ENCODE results near the gene MYMX.

The MYMX gene

DNA sequence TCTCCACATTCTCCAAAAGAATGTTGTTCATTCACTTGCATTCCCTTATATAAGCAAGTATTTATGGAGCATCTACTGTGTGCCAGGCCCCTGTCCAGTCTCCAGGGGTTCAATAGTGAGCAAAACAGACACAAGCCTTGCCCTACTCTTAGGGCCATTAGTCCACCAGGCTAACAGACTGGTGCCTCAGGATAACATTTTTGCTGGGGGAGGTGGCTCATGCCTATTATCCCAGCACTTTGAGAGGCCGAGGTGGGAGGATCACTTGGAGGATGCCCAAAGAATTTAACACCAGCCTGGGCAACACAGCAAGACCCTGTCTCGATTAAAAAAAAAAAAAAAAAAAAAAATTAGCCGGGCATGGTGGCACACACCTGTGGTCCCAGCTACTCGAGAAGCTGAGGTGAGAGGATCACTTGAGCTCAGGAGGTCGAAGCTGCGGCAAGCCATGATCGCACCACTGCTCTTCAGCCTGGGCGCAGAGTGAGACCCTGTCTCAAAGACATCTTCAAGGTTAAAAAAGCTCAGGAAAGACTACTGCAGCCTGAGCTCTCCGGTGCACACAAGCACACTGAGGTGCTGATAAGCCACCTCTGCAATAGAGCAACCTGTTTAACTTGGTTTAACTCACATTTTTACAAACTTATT is 38.2 kb upstream of the MYMX start:
- Histone ChIP-seq H3K4me3 (ENCODE audit: low read length) (no peak overlapping the region), H3F3A (ENCODE audit: control insufficient read depth, insufficient read depth) (no peaks in the 10 kb centered on the region; the same call in 1 of the 2 replicates), H4K20me1 (ENCODE audit: control insufficient read depth, insufficient read depth, low read depth, low read length) (no peaks in the 10 kb centered on the region), H3K4me2 (ENCODE audit: low read length) (no peak overlapping the region), H3K4me1 (ENCODE audit: control insufficient read depth, low read length) (peaks cover 9% of the 10 kb centered on the region), H3K9me3 (ENCODE audit: control insufficient read depth, insufficient read depth, low read length) (no peaks in the 10 kb centered on the region), H3K36me3 (ENCODE audit: control insufficient read depth, low read length) (no peaks in the 10 kb centered on the region), H3K79me2 (ENCODE audit: control insufficient read depth, low read length) (no peaks in the 10 kb centered on the region), H3K27ac (ENCODE audit: low read depth, low read length) (no peak overlapping the region), H3K27me3 (ENCODE audit: control insufficient read depth, low read length) (peaks cover 14% of the 10 kb centered on the region), H3K9me2 (replicated peaks; ENCODE audit: control insufficient read depth, low read length) (no peaks in the 10 kb centered on the region)
- TF ChIP-seq EZH2phosphoT487 (IDR thresholded peaks at IDR 0.05; ENCODE audit: borderline replicate concordance, low read length), result no peak
- TF ChIP-seq, protein P1, sequence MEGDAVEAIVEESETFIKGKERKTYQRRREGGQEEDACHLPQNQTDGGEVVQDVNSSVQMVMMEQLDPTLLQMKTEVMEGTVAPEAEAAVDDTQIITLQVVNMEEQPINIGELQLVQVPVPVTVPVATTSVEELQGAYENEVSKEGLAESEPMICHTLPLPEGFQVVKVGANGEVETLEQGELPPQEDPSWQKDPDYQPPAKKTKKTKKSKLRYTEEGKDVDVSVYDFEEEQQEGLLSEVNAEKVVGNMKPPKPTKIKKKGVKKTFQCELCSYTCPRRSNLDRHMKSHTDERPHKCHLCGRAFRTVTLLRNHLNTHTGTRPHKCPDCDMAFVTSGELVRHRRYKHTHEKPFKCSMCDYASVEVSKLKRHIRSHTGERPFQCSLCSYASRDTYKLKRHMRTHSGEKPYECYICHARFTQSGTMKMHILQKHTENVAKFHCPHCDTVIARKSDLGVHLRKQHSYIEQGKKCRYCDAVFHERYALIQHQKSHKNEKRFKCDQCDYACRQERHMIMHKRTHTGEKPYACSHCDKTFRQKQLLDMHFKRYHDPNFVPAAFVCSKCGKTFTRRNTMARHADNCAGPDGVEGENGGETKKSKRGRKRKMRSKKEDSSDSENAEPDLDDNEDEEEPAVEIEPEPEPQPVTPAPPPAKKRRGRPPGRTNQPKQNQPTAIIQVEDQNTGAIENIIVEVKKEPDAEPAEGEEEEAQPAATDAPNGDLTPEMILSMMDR (IDR thresholded peaks at IDR 0.05; ENCODE audit: low read depth, low read length, poor library complexity, severe bottlenecking), result no peak

DNA sequence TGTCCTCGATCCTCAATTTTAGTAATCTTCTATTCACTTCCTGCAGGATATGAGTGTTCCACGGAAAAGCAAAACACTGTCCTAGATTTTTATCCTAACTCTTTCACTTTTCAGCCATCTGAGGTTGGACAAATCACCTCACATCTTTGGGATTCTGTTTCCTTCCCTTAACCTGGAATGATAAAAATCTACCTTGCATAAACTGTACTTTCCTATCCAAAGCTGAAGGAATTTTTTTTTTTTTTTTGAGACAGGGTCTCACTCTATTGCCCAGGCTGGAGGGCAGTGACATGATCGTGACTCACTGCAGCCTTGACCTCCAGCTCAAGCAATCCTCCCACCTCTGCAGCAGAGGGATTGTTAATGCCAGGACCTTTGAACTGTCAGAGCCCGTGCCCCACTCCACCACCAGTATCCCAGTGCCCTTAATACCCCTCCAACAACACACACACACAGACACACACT is 37.6 kb upstream of the MYMX start:
- Histone ChIP-seq H3K9me3 (ENCODE audit: control insufficient read depth, insufficient read depth, low read length) (no peaks in the 10 kb centered on the region), H3K79me2 (ENCODE audit: control insufficient read depth, low read length) (no peaks in the 10 kb centered on the region), H3K27ac (ENCODE audit: low read depth, low read length) (no peak overlapping the region), H3K36me3 (ENCODE audit: control insufficient read depth, low read length) (no peaks in the 10 kb centered on the region), H3F3A (ENCODE audit: control insufficient read depth, insufficient read depth) (no peaks in the 10 kb centered on the region; the same call in 1 of the 2 replicates), H4K20me1 (ENCODE audit: control insufficient read depth, insufficient read depth, low read depth, low read length) (no peaks in the 10 kb centered on the region), H3K4me3 (ENCODE audit: low read length) (no peak overlapping the region), H3K9me2 (replicated peaks; ENCODE audit: control insufficient read depth, low read length) (no peaks in the 10 kb centered on the region), H3K27me3 (ENCODE audit: control insufficient read depth, low read length) (peaks cover 14% of the 10 kb centered on the region), H3K4me2 (ENCODE audit: low read length) (no peak overlapping the region), H3K4me1 (ENCODE audit: control insufficient read depth, low read length) (peaks cover 9% of the 10 kb centered on the region)
- TF ChIP-seq, protein P1 (IDR thresholded peaks at IDR 0.05; ENCODE audit: low read depth, low read length, poor library complexity, severe bottlenecking), result no peak

DNA sequence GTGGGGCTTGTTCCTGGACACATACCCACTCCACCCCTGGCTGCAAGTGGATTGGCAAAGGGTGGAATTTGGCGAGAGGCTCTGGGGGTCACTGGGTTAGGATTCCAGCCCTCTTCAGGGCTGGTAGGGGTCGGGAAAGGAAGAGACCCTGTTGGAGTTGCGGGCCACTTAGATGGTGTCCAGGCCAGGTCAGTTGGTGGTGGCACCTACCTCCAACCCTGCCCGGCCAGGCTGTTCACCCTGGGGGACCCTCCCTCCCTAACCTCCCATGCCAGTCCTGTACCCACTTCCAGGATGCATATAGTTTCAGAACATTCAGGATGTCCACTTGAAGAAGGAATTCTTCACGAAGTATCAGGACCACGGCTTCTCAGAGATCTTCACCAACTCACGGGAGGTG is 37.1 kb upstream of the MYMX start:
- TF ChIP-seq, protein P1 (IDR thresholded peaks at IDR 0.05; ENCODE audit: low read depth, low read length, poor library complexity, severe bottlenecking), result no peak
- TF ChIP-seq EZH2phosphoT487 (IDR thresholded peaks at IDR 0.05; ENCODE audit: borderline replicate concordance, low read length), result no peak
- Histone ChIP-seq H4K20me1 (ENCODE audit: control insufficient read depth, insufficient read depth, low read depth, low read length) (no peaks in the 10 kb centered on the region), H3K9me3 (ENCODE audit: control insufficient read depth, insufficient read depth, low read length) (no peaks in the 10 kb centered on the region), H3K4me1 (ENCODE audit: control insufficient read depth, low read length) (peaks cover 9% of the 10 kb centered on the region), H3K36me3 (ENCODE audit: control insufficient read depth, low read length) (no peaks in the 10 kb centered on the region), H3K27me3 (ENCODE audit: control insufficient read depth, low read length) (peaks cover 14% of the 10 kb centered on the region), H3K4me3 (ENCODE audit: low read length) (no peak overlapping the region), H3K4me2 (ENCODE audit: low read length) (no peak overlapping the region), H3K9me2 (replicated peaks; ENCODE audit: control insufficient read depth, low read length) (no peaks in the 10 kb centered on the region), H3K79me2 (ENCODE audit: control insufficient read depth, low read length) (no peaks in the 10 kb centered on the region), H3F3A (ENCODE audit: control insufficient read depth, insufficient read depth) (no peaks in the 10 kb centered on the region; the same call in 1 of the 2 replicates), H3K27ac (ENCODE audit: low read depth, low read length) (no peak overlapping the region)

Data from DOHH2 (cell line).